ENCODE results near the gene ZNF536. TPM values are rescaled to one million over a fixed set of nuclear protein-coding genes. Genes with fewer than 3 reads are reported as not detected.

Gene ZNF536
- 1.4 TPM for total RNA-seq

GRCh38 chr19:30371960-30372824 lies at the start of gene ZNF536:
Gene ZNF536 (plus strand): TSS chr19:30372384. CDS start chr19:30443563, 71,179 bp downstream.
- no peak for DNase-seq (ENCODE audit: low spot score)

- no peak for DNase-seq (ENCODE audit: low spot score)
Observed at GRCh38 chr19:30322641-30323320, 49.4 kb upstream of the ZNF536 start.

- no peak for DNase-seq (ENCODE audit: low spot score)
Observed at GRCh38 chr19:30323904-30324303, 48.3 kb upstream of the ZNF536 start.

GRCh38 chr19:30324982-30325381 lies 47.2 kb upstream of the ZNF536 start:
- DNase-seq (ENCODE audit: low spot score) = no peak

- DNase-seq (ENCODE audit: low spot score) = no peak
Observed at GRCh38 chr19:30325676-30326392, 46.4 kb upstream of the ZNF536 start.

- DNase-seq (ENCODE audit: low spot score) = no peak
Observed at GRCh38 chr19:30326393-30326710, 45.8 kb upstream of the ZNF536 start.

- DNase-seq (ENCODE audit: low spot score) = no peak
Observed at GRCh38 chr19:30327331-30327730, 44.9 kb upstream of the ZNF536 start.

GRCh38 chr19:30328096-30328495 lies 44.1 kb upstream of the ZNF536 start:
- DNase-seq (ENCODE audit: low spot score) = no peak

GRCh38 chr19:30330266-30330665 lies 41.9 kb upstream of the ZNF536 start:
- no peak for DNase-seq (ENCODE audit: low spot score)

GRCh38 chr19:30332445-30333234 lies 39.5 kb upstream of the ZNF536 start:
- DNase-seq (ENCODE audit: low spot score) = no peak

GRCh38 chr19:30333291-30334065 lies 38.7 kb upstream of the ZNF536 start:
- no peak for DNase-seq (ENCODE audit: low spot score)

- DNase-seq (ENCODE audit: low spot score) = no peak
Observed at GRCh38 chr19:30334841-30335240, 37.3 kb upstream of the ZNF536 start.

GRCh38 chr19:30335306-30335886 lies 36.8 kb upstream of the ZNF536 start:
- DNase-seq (ENCODE audit: low spot score) = no peak

- DNase-seq (ENCODE audit: low spot score) = no peak
Observed at GRCh38 chr19:30336290-30336689, 35.9 kb upstream of the ZNF536 start.

GRCh38 chr19:30338041-30338456 lies 34.1 kb upstream of the ZNF536 start:
- DNase-seq (ENCODE audit: low spot score) = no peak

- DNase-seq (ENCODE audit: low spot score) = no peak
Observed at GRCh38 chr19:30338878-30339623, 33.1 kb upstream of the ZNF536 start.

GRCh38 chr19:30339624-30340525 lies 32.3 kb upstream of the ZNF536 start:
- no peak for DNase-seq (ENCODE audit: low spot score)

- no peak for DNase-seq (ENCODE audit: low spot score)
Observed at GRCh38 chr19:30340771-30341561, 31.2 kb upstream of the ZNF536 start.
